GM19455 (cell line): ENCODE measurements around the gene DACT3.

Experiments used
- ATAC-seq: cut with Tn5 transposase; IDR thresholded peaks from one replicate; pipeline ENCODE4 v1.9.1; 2021; ENCODE audit not compliant: unreplicated experiment

DACT3 gene

DNA sequence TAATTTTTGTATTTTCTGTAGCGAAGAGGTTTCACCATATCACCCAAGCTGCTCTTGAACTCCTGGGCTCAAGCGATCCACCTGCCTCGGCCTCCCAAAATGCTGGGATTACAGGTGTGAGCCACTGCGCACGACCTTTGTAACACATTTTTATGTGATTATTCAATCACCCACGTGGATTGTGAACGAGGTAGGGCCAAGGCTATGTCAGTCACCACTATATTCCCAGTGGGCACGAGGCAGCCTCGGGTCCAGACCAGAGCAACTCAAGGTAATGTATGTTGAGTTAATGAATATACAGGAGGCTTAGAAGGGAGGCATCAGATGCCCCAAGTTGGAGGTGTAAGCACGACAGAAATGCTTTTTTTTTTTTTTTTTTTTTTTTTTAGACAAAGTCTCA lies 45.0 kb downstream of the DACT3 start:
- ATAC-seq: no peak

DNA sequence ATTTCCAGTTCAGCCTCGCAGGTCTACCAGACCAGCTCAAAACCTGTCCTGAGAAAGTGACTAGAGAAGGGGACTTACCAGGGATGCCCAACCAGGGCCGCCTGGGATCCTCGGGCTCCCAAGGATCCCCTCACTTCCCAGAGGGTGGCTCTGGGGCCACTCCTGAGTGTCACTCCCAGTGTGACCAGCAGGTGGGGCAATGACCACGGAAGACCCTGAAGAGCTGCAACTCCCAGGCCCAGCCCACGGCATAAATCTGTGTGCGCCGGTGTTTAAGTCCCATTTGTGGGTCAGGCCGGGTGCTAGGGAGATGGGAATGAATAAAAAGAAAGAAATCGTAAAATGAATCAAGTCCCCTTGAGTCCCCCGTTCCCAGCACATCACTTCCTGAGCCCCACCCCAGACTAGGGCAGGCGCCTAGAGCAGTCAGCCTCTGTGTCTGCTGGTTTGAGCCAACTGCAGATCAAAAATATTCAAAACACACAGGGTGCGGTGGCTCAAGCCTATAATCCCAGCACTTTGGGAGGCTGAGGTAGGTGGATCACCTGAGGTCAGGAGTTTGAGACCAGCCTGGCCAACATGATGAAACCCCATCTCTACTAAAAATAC lies 46.8 kb downstream of the DACT3 start:
- no peak for ATAC-seq

DNA sequence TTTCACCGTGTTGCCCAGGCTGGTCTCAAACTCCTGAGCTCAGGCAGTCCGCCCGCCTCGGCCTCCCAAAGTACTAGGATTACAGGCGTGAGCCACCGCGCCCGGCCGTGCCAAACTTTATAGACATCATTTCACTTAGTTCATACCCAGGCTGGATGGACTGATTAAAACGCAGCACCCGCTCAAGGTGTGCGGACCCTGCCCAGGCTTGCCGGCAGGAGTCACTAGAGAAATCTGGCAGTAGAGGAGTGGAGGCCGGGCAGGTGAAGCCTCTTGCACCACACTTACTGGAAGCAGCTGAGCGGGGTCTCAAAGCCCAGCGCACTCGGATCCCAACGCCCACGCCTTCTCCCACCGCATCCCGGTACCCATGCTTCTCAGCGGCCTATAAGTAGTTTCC lies 47.5 kb downstream of the DACT3 start:
- no peak for ATAC-seq

DNA sequence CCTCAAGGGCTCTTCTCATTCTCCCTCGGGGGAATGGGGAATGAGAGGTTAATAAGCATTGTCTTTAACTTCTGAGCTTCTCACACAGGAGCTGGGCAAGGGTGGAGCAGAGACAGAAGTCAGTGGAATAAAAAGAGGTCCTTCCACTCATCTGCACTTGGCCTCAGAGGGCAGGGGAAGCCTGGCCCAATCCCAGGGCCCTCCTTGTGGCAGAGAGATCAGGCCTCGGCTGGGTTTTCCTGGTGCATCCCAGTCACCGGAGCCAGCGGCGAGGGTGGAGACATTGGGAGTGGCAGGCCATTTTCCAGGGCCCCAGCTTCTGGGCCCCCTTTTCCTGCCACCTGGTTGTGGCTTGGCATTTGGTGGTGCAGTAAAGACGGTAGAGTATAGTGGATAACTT lies 49.2 kb downstream of the DACT3 start:
- no peak for ATAC-seq

DNA sequence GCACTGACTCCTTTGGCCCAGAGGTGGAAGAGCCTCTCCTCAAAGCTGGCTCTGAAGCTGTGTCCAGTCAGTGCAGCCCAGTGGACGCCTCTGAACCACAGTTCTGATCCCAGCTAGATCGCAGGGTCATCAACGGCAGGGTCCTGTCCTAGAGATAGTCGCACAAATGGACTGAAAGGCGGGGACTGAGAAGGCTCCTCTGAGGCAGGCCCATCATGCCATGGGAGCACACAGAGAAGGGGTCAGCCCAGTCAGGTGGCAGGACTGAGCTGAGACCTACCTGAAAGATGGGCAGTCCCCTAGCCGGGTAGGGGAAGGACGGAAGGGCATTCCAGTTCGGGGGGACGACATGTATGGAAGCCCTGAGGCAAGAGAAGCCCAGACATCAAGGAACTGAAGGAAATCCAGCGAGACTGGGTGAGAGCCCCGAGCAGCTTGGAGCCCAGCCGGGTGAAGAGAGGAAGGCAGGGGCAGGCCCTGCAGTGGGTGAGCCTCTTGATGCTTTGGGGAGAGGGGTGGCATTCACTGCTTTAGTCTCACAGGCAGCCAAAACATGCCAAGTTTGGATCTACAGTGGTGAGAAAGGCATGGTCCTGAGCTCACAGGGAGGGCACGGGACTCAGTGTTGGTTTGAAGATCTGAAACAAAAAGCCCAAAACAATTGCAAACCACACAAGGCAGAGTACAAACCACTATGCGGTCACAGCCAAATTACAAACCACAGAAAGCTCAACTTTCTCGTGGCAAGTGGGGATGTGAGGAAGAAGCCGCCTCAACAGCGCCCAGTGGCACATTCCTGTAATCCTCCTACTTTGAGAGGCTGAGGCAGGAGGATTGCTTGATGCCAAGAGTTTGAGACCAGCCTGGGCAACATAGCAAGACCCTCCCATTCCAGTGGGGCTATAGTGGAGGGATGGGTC lies 49.9 kb downstream of the DACT3 start:
- no peak for ATAC-seq

DNA sequence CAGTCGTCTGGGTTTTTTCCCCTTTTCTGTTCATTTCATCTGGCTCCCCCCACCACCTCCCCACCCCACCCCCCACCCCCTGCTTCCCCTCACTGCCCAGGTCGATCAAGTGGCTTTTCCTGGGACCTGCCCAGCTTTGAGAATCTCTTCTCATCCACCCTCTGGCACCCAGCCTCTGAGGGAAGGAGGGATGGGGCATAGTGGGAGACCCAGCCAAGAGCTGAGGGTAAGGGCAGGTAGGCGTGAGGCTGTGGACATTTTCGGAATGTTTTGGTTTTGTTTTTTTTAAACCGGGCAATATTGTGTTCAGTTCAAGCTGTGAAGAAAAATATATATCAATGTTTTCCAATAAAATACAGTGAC lies 50.6 kb downstream of the DACT3 start:
- no peak for ATAC-seq

DNA sequence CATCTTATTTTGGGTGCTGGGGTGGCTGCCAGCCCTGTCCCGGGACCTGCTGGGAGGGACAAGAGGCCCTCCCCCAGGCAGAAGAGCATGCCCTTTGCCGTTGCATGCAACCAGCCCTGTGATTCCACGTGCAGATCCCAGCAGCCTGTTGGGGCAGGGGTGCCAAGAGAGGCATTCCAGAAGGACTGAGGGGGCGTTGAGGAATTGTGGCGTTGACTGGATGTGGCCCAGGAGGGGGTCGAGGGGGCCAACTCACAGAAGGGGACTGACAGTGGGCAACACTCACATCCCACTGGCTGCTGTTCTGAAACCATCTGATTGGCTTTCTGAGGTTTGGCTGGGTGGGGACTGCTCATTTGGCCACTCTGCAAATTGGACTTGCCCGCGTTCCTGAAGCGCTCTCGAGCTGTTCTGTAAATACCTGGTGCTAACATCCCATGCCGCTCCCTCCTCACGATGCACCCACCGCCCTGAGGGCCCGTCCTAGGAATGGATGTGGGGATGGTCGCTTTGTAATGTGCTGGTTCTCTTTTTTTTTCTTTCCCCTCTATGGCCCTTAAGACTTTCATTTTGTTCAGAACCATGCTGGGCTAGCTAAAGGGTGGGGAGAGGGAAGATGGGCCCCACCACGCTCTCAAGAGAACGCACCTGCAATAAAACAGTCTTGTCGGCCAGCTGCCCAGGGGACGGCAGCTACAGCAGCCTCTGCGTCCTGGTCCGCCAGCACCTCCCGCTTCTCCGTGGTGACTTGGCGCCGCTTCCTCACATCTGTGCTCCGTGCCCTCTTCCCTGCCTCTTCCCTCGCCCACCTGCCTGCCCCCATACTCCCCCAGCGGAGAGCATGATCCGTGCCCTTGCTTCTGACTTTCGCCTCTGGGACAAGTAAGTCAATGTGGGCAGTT lies 51.2 kb downstream of the DACT3 start:
- no peak for ATAC-seq

DNA sequence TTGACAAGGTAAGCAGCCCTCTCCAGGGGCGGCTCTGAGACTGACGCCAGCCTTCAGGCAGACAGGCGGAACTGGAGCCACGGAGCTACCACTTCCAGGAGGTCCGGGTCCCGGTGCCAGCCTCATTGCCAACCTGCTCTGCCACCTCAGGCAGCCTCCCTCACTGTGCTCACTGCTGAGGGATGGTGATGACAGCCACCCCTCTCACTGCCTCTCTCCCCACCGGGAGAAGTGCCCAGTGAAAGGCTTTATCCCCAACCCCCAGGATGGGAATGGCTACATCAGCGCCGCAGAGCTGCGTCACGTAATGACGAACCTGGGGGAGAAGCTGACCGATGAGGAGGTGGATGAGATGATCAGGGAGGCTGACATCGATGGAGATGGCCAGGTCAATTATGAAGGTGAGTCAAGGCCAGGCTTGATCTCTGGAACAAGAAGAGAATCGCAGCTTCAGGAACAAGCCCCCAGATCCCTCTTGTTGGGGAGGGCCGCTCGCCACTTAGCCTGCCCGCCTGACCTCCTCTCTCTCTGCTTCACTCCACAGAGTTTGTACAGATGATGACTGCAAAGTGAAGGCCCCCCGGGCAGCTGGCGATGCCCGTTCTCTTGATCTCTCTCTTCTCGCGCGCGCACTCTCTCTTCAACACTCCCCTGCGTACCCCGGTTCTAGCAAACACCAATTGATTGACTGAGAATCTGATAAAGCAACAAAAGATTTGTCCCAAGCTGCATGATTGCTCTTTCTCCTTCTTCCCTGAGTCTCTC lies 52.2 kb downstream of the DACT3 start:
- ATAC-seq: no peak

DNA sequence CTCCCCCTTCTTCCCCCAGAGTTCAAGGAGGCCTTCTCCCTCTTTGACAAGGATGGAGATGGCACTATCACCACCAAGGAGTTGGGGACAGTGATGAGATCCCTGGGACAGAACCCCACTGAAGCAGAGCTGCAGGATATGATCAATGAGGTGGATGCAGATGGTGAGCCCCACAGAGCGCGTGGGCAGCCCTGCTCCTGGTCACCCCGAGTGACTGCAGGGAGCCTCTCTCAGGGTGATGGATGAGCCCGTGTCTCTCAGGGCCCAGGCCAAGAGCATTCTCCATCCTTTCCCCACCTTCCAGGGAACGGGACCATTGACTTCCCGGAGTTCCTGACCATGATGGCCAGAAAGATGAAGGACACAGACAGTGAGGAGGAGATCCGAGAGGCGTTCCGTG lies 52.8 kb downstream of the DACT3 start:
- no peak for ATAC-seq

DNA sequence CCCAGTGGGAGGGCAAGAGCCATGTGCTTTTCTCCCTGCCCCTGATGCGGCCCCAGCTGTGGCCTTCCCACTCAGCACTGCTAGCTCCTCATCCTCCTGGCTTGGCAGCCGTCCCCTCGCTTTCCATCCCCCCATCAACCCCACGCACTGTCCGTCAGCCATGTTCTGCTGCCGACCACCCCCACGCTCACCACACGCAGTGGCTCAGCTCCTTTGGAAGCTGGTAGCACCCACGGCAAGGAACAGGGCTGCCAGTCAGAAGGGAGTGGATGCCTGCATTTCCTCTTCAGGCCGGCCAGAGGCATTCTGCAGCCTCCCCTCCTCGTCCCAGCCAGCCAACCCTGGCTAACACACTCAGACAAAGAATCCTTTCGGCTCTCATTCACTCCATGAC lies 53.5 kb downstream of the DACT3 start:
- ATAC-seq: no peak

DNA sequence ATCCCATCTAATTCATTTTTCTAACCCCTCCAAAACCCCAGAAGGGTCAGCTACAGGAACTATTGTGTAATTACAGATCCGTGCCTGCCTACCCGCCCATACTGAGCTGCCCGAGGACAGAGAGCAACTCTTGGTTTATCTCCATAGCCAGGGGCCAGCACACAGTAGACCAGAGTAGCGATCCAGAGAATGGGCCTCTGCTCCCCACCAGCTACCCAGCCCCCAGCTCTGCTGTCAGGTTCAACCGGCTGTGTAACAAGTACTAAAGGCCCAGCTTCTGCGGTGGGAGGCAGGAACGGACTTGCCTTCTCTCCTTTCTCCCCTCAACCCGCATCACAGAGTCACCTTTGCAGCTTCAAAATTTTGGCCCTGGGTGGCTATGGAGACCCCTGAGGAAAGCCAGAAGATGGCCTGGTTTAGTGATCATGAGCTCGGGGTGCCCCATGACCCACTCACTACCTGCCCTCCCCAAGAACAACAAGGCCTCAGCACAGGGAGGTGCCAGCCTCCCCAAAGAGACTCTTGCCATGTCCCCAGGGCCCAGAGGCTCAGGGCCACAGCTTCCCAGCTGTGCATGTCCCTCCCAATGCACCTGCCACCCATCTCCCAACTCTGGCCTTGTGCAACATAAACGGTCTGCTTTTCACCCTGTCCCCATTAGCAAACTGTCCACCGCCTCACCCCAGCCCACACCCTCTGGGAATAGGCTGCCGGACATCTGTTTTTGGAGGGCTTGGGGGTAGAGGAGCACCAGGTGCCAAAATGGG lies 54.1 kb downstream of the DACT3 start:
- ATAC-seq: no peak

DNA sequence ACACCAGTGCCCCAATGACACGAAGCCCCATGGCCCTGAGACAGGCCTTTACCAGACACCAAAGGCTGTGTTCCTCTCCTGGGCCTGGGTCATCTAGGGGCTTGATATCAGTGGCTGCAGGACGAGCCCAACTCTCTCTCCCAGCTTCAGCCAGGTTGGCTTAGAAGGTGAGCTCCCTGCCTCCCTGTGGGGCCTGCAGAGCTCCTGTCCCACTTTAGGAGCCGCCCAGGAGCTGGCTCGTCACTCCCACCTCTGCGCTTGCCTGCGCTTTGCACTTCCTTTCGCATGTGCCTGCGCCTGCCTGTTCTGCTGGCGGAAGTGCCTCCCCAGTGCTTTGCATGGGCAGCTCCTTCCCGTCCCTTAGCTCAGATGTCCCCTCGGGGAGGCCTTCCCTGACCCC lies 55.0 kb downstream of the DACT3 start:
- ATAC-seq: no peak

DNA sequence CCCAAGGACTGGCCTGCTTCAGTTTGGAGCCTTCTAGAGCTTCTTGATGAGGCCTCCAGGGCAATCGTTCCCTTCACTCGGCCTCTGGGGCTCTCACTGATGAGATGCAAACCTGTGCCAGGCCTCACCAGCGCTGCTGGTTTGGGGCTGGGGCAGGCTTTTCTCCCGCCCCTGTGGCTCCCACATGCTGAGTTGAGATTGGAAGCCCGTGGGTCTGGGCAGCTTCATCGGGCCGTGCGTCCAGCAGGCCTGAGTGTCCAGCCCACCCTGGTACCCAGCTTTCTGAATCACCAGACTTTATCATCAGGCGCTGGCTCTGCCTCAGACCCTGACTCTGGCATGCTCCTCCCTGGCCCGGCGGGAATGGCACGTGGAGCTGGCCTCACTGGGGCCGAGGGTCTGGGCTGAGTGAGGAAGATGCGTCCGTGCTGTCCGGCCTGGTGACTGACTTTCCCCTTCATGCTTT lies 55.6 kb downstream of the DACT3 start:
- ATAC-seq: no peak

DNA sequence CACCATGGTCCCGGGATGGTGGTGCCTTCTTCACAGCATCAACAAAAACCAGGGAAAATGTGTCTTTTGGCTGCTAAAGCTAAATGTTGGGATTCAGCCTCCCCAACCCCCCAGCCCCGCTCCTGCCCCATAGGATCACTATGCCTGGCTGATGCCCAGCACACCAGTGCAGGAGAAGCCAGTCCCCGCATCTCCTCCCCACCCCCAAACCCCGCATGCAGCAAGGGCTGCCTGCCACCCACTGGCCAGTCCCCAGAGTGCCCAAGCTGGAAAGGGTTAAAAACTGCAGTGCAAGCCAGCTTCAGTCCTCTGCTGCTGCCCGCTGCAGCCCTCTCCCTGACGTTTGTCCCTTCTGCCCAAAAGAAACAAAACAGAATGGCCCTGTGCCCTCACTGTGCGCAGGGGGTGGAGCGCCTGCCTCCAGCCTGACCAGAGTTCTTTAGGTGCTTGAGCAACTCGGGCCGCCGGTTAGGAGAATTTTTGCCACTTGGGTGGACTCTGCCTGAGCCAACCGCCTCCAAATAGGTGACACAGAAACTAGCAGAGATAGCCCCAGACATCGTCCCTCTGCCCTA lies 56.1 kb downstream of the DACT3 start:
- no peak for ATAC-seq

DNA sequence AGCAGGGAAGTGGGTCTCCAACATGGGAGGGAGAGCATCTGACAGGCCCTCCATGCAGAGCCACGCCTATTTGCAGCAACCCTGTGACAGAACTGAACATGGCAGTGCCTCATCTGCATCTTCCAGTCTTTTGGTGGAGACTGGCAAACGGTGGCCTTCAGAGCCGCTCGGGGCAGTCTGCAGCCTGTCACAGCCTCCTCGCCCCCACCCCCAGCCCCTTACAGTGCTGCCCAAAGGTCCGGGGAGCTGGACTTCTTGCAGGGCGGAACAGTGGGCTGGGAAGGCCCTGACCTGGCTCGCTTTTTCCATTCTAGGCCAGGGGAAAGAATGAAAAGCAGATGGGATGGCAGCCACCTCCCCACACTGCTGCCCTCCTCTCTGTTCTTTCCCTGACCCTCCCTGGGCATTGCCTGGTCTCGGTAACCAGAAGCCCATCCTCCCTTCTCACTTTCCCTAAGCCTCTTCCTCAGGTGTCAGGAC lies 57.2 kb downstream of the DACT3 start:
- no peak for ATAC-seq

DNA sequence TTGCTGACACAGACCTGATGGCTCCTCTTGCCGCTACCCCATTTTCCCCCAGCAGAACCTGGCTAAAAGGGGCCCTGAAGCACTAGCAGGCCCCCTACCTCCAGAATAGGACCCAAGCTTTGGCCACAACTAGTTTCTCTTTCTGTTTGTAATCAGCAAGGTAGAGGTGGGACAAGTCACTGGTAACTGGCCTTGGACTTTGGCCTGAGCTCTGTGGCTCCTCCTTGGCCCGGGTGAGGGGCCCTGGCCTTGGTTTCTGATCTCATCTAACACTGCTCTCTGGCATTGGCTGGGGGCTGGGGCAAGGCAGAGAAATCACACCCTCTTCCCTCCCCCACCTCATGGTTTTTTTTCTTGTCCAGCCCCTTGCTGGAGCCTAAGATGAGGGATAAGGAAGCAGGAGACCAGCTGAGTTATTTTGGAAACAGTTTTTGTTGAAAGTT lies 57.8 kb downstream of the DACT3 start:
- no peak for ATAC-seq

DNA sequence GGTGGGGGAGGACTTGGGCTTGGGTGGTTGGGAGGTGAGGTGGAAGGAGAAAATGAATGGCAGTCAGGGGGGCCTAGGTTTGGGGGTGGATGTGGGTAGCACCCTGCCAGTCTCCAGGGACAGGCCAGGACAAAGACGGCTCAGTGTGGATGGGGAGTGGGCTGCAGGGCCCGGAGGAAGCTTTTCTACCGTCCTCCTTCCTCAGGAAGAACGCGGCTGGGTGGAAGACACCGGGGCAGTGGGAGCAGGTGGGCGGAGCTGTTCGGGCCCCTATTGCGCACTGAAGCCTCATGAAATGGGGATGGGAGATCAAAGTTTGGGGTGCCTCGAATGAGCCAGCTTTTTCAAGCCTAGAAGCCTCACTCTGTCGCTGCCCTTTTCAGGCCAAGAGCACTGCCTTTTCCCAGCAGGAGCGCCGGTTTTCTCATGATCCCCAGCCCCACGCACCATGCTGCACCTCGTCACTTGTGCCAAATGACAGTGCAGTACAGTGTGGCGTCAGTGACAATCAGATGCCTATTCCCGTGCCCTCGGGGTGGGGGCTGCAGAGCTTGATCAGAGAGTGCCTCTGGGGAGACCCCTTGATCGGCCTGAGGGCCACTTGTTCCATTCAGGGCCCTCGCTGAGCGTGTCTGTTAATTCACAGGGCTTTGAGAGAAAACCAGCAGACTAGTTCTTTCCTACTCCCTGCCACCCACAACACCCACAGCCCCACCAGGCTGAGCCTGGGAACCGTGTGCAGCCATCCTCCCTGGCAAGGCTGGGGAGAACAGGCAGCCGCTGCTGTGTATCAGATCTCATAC lies 58.4 kb downstream of the DACT3 start:
- no peak for ATAC-seq

DNA sequence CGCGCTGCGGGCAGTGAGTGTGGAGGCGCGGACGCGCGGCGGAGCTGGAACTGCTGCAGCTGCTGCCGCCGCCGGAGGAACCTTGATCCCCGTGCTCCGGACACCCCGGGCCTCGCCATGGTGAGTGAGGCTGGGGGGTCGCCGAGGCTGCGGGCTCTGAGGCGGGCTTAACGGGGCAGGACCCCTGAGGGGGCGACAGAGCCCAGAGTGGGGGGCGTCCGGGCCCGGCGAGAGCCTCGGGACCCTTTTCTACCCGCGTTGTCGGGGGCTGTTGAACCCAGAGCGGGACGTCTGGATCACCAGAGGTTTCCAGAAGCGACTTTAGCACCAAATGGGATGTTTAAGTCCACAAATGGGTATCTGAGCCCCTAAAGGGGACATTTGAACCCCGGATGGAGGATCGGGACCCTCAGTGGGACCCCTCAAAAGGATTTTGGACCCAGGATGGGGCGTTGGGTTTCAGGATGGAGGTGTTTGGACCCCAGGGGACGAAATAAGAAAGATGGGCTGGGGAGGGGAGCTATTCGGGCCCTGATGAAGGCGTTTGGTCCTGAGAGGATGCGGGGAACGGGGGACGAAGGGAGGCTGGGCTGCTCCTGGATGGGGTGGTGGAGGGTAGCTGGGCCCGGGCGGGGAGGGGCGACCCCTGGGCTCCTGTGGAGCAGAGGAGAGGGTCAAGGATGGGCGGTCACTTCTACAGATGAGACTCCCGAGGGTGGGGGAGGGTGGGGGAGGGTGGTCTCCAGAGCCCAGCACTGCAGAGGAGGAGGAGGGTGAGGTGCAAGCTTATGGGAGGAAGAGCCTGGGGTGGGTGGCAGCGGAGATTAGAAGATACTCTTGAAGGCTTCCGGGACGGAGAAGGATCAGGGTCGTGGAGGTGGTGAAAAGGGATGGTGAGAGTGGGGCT lies 59.4 kb downstream of the DACT3 start, which contains the start of gene CALM3:
Gene CALM3, plus strand, starts transcription at position 13 of the 907 bp plus-strand sequence. Its CDS starts 105 bp downstream, at position 118.
- no peak for ATAC-seq
